ENCODE data around the gene TMEM184A. TPM values are rescaled to one million over a fixed set of nuclear protein-coding genes. Genes with fewer than 3 reads are reported as not detected.

The TMEM184A gene
- total and polyA plus RNA-seq, 2 of the 13 experiments (the other 11 are each of a cell fraction or from before 2014, with no cell fraction given) = 9.5 to 20.4 TPM

- TF ChIP-seq, protein P1, sequence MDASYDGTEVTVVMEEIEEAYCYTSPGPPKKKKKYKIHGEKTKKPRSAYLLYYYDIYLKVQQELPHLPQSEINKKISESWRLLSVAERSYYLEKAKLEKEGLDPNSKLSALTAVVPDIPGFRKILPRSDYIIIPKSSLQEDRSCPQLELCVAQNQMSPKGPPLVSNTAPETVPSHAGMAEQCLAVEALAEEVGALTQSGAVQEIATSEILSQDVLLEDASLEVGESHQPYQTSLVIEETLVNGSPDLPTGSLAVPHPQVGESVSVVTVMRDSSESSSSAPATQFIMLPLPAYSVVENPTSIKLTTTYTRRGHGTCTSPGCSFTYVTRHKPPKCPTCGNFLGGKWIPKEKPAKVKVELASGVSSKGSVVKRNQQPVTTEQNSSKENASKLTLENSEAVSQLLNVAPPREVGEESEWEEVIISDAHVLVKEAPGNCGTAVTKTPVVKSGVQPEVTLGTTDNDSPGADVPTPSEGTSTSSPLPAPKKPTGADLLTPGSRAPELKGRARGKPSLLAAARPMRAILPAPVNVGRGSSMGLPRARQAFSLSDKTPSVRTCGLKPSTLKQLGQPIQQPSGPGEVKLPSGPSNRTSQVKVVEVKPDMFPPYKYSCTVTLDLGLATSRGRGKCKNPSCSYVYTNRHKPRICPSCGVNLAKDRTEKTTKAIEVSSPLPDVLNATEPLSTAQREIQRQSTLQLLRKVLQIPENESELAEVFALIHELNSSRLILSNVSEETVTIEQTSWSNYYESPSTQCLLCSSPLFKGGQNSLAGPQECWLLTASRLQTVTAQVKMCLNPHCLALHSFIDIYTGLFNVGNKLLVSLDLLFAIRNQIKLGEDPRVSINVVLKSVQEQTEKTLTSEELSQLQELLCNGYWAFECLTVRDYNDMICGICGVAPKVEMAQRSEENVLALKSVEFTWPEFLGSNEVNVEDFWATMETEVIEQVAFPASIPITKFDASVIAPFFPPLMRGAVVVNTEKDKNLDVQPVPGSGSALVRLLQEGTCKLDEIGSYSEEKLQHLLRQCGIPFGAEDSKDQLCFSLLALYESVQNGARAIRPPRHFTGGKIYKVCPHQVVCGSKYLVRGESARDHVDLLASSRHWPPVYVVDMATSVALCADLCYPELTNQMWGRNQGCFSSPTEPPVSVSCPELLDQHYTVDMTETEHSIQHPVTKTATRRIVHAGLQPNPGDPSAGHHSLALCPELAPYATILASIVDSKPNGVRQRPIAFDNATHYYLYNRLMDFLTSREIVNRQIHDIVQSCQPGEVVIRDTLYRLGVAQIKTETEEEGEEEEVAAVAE (CRISPR knock-in tag; IDR thresholded peaks at IDR 0.05; ENCODE audit: borderline replicate concordance) = peak; percentile 56; the same call in 1 of the 2 replicates
- TF ChIP-seq GATA4 (IDR thresholded peaks at IDR 0.05; ENCODE audit: borderline replicate concordance, low read depth) (no peak), ZNF747 (CRISPR knock-in tag; IDR thresholded peaks at IDR 0.05; ENCODE audit: borderline replicate concordance) (no peak), BATF2 (CRISPR knock-in tag; IDR thresholded peaks at IDR 0.05) (no peak), ARID4A (CRISPR knock-in tag; IDR thresholded peaks at IDR 0.05; ENCODE audit: borderline replicate concordance) (peak; percentile 90), KMT2B (CRISPR knock-in tag; IDR thresholded peaks at IDR 0.05) (peak; percentile 74; the same call in 1 of the 2 replicates), ZNF280B (CRISPR knock-in tag; IDR thresholded peaks at IDR 0.05; ENCODE audit: borderline replicate concordance) (no peak), SMAD3 (CRISPR knock-in tag; IDR thresholded peaks at IDR 0.05) (peak; percentile 79; the same call in 1 of the 2 replicates), XBP1 (CRISPR knock-in tag; IDR thresholded peaks at IDR 0.05) (no peak), SAFB2 (CRISPR knock-in tag; IDR thresholded peaks at IDR 0.05; ENCODE audit: borderline replicate concordance, low read depth) (peak; percentile 40; the same call in 1 of the 2 replicates), WIZ (CRISPR knock-in tag; IDR thresholded peaks at IDR 0.05) (no peak), ASH2L (IDR thresholded peaks at IDR 0.05; ENCODE audit: insufficient read length, low read depth, low read length) (peak; percentile 82), TBL1XR1 (IDR thresholded peaks at IDR 0.05; ENCODE audit: borderline replicate concordance, low read length, partially characterized antibody) (no peak), U2AF1 (optimal IDR thresholded peaks at IDR 0.05; ENCODE audit: low read depth, low read length) (peak; percentile 29)
Observed at GRCh38 chr7:1503816-1504775, 51.9 kb downstream of the TMEM184A start, which contains the start of gene INTS1 (continued).

All from HepG2 (cell line).